Osteocyte (in vitro differentiated cells): Measurements from ENCODE around the gene BNC2. TPM values are rescaled to one million over a fixed set of nuclear protein-coding genes. Genes with fewer than 3 reads are reported as not detected.

Source experiments
- DNase-seq: peaks from one replicate; pipeline ENCODE4 v3.0.0; 2021; ENCODE audit warnings: mixed read lengths; ENCODE audit not compliant: unreplicated experiment; ENCODE audit errors: extremely low spot score
- H3K27ac Mint-ChIP-seq: one replicate; pipeline ENCODE4 v1.8.0; 2021; ENCODE audit warnings: mild to moderate bottlenecking, mixed read lengths; ENCODE audit not compliant: unreplicated experiment
- H3K27me3 Mint-ChIP-seq: one replicate; pipeline ENCODE4 v1.8.0; 2021; ENCODE audit warnings: mixed read lengths; ENCODE audit not compliant: unreplicated experiment
- H3K36me3 Mint-ChIP-seq: one replicate; pipeline ENCODE4 v1.8.0; 2021; ENCODE audit warnings: mixed read lengths; ENCODE audit not compliant: unreplicated experiment
- H3K4me1 Mint-ChIP-seq: one replicate; pipeline ENCODE4 v1.8.0; 2021; ENCODE audit warnings: mixed read lengths; ENCODE audit not compliant: unreplicated experiment
- H3K4me3 Mint-ChIP-seq: one replicate; pipeline ENCODE4 v1.8.0; 2021; ENCODE audit warnings: mild to moderate bottlenecking, moderate library complexity, mixed read lengths; ENCODE audit not compliant: unreplicated experiment
- H3K9me3 Mint-ChIP-seq: one replicate; pipeline ENCODE4 v1.8.0; 2021; ENCODE audit warnings: mixed read lengths; ENCODE audit not compliant: unreplicated experiment
- total RNA-seq: library from RNA; stranded (reverse); gene quantifications from 2 replicates; pipeline ENCODE4 v1.2.1, GENCODE V29; 2021
- TF ChIP-seq, protein P1 (sequence below): fragments of 200-600 bp; sonication (generic); IDR thresholded peaks from 2 replicates; pipeline ENCODE4 v1.5.0; 2021; ENCODE audit warnings: antibody characterized with exemption, mild to moderate bottlenecking, moderate library complexity

BNC2 gene
- total RNA-seq, 1 donor from 2014 or later = 66.5 TPM

DNA sequence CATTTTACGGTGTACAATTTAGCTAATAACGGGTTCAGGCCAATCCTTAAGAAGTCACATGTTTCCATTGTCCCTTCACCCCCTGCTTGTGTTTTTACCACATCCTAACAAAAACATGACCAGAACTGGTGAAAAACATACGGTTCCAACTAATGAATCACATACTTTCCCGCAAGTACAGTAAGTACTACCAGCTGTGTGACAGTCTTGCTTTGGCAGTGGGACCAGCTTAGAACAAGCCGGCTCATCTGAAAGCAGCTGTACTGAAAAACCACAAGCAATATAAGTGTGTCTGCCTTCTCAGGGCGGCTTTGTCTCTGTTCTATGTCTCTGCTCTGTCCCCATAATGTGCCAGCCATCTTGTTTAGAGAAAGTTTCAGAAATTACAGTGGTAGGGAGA, 242.5 kb downstream of the BNC2 start:
- Mint-ChIP-seq H3K4me1 (peaks cover 70% of the 10 kb centered on the region), H3K27me3 (no peaks in the 10 kb centered on the region), H3K9me3 (no peaks in the 10 kb centered on the region), H3K27ac (peak overlapping the region; percentile 89), H3K36me3 (peaks cover 6% of the 10 kb centered on the region), H3K4me3 (peak overlapping the region; percentile 30)
- DNase-seq = no peak
- TF ChIP-seq, protein P1, sequence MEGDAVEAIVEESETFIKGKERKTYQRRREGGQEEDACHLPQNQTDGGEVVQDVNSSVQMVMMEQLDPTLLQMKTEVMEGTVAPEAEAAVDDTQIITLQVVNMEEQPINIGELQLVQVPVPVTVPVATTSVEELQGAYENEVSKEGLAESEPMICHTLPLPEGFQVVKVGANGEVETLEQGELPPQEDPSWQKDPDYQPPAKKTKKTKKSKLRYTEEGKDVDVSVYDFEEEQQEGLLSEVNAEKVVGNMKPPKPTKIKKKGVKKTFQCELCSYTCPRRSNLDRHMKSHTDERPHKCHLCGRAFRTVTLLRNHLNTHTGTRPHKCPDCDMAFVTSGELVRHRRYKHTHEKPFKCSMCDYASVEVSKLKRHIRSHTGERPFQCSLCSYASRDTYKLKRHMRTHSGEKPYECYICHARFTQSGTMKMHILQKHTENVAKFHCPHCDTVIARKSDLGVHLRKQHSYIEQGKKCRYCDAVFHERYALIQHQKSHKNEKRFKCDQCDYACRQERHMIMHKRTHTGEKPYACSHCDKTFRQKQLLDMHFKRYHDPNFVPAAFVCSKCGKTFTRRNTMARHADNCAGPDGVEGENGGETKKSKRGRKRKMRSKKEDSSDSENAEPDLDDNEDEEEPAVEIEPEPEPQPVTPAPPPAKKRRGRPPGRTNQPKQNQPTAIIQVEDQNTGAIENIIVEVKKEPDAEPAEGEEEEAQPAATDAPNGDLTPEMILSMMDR = no peak

DNA sequence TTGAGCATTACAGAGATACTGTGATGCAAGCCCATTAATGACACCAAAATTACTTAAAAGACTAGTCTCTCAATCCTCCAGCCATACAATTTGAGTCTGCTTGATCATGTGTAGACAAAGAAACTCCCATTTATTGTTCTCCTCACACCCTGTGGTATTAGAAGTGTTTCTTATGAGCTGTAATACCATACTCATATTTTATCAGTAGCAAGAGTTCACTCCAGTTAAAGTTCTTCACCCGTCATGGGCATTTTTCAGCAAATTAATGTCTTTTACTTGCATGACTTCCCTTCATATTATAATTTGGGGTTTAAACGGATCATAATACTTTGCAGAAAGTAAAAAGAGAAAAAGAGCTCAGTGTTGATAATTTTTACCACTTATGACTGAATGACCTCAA, 242.9 kb downstream of the BNC2 start:
- H3K36me3 Mint-ChIP-seq = peaks cover 4% of the 10 kb centered on the region
- H3K27ac Mint-ChIP-seq = peak overlapping the region; percentile 89
- H3K27me3 Mint-ChIP-seq = no peaks in the 10 kb centered on the region
- H3K9me3 Mint-ChIP-seq = no peaks in the 10 kb centered on the region
- TF ChIP-seq, protein P1 = no peak
- peaks cover 73% of the 10 kb centered on the region for H3K4me1 Mint-ChIP-seq
- DNase-seq = no peak
- peak overlapping the region; percentile 5 for H3K4me3 Mint-ChIP-seq

DNA sequence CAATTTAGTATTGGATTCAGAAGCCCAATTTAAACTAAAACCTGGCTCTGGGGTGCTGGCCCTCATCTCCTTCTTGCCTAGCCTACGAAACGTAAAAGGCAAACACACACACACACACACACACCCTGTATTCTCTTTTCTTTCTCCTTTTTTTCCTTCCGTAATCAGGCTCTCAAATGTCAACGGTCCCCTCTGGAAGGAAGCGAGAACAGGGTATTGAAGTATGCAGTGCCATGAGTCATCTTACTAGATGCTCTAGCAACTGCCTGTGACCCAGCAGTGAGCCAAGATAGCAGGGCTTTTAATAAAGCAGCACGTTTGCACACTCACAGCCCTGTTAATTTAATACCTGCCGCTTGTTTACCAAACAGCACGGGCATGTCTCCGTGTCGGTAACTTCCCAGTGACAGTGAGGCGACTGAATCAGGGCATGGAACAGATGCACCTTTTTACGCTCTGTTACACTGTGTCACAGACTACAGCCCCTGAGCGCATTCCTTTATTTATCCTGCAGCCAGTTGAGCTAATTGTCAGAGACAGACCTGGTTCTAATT, 243.8 kb downstream of the BNC2 start:
- Mint-ChIP-seq H3K4me3 (peak overlapping the region; percentile 37), H3K27ac (peak overlapping the region; percentile 89), H3K27me3 (no peaks in the 10 kb centered on the region), H3K9me3 (no peaks in the 10 kb centered on the region), H3K4me1 (peaks cover 72% of the 10 kb centered on the region), H3K36me3 (peaks cover 4% of the 10 kb centered on the region)
- TF ChIP-seq, protein P1 = no peak
- no peak for DNase-seq

DNA sequence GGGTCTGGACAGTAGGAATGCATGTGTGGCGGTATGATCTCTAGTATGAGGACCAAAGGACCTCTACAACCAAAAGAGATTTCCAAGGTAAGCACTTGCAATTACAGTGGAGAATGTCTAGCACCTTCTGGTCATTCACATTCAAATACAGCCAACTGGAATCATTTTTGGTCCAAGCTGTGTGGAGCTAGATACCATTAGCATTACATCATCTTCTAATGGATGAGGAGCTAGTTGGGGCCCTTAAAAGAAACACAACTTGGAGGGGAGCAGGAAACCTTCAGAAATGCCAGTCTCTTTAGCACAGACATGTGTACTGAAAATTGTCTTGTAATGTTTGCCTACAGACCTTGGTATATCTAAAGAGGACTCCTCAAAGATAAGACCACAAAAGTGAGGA, 244.7 kb downstream of the BNC2 start:
- peaks cover 75% of the 10 kb centered on the region for H3K4me1 Mint-ChIP-seq
- H3K36me3 Mint-ChIP-seq = no peaks in the 10 kb centered on the region
- peak overlapping the region; percentile 37 for H3K4me3 Mint-ChIP-seq
- peak overlapping the region; percentile 89 for H3K27ac Mint-ChIP-seq
- H3K9me3 Mint-ChIP-seq = no peaks in the 10 kb centered on the region
- H3K27me3 Mint-ChIP-seq = no peaks in the 10 kb centered on the region
- TF ChIP-seq, protein P1 = no peak
- DNase-seq = no peak

DNA sequence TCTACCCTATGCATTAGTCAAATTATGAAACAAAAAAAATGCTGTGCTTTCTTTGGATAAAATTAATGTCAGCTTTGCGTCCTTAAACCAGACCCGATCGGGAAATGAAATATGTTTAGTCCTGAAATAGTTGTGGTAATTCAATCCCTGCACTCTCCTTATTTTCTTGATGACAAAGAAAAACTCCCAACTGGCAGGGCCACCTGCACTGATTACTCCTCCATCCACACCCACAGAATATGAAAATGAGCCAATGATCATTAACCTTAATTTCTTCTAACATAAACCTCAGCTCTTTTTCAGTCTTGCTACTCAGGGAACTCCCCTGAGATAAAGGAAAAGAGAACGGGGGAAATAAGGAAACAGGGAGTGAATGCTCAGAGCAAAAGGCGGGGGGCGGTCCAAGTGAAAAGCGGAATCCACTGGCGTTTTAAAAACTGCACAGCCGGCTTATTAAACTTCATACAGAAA, 245.3 kb downstream of the BNC2 start:
- no peaks in the 10 kb centered on the region for H3K36me3 Mint-ChIP-seq
- peaks cover 81% of the 10 kb centered on the region for H3K4me1 Mint-ChIP-seq
- H3K27me3 Mint-ChIP-seq = no peaks in the 10 kb centered on the region
- peak overlapping the region; percentile 89 for H3K27ac Mint-ChIP-seq
- no peak for DNase-seq
- H3K9me3 Mint-ChIP-seq = no peaks in the 10 kb centered on the region
- peak overlapping the region; percentile 34 for H3K4me3 Mint-ChIP-seq
- TF ChIP-seq, protein P1 = no peak
